Upper lobe of left lung (tissue), 4 donors: Measurements from ENCODE around the gene LBH.

Experiments
- EP300 ChIP-seq, 4 donors: sonication (generic); formaldehyde crosslinking; IDR thresholded peaks; one replicate each; pipeline ENCODE4 v1.5.1; 2017; ENCODE audit warnings: antibody characterized with exemption in 4 of 4, control low read depth in 2 of 4
- POLR2A ChIP-seq, 4 donors: fragments of 450-650 bp; IDR thresholded peaks; one replicate each; pipeline ENCODE4 v1.5.1; 2016 to 2017; ENCODE audit warnings: antibody characterized with exemption in 4 of 4, mild to moderate bottlenecking in 2 of 4
- POLR2AphosphoS5 ChIP-seq, 2 donors: sonication (generic); formaldehyde crosslinking; IDR thresholded peaks; one replicate each; pipeline ENCODE4 v1.5.1; 2017; ENCODE audit warnings: antibody characterized with exemption in 2 of 2

DNA sequence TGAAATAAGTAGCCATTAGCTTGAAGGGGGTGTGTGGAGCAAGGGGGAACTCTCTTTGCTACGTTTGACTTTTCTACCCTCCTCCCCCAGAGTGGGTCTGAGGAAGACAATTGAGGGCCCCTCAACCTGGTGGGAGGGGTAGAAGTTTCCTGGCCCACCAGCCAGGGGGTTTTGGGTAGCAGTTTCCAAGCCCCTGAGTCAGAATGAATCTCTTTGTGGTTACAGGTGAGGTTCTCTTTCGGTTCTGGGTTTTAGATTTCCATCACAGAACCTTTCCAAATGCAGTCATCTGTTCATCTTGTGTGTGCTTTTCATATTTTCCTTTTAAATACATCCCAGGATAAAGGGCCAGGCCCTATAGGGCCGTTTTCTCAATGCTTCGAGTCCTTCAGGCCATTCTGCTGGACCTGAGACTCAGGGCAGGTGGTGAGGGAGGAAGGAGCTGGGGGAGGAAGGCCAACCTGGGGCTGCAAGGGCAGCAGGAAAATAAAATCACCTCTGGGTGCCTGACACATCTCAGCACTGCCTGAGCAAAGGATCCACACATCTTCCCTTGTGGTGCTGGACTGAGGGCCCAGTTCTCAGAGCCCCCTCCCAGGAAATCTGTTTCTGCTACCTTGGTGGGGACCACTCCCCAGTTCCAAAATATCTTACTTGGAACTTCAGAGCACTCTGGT lies 4.7 kb downstream of the LBH start:
- TF ChIP-seq EP300 (IDR thresholded peaks at IDR 0.05): no peak
- TF ChIP-seq POLR2A (IDR thresholded peaks at IDR 0.05): no peak
- TF ChIP-seq POLR2AphosphoS5 (IDR thresholded peaks at IDR 0.05): no peak
